IgD-negative memory B cell (primary cell): ENCODE results near the gene GEN1. TPM values are rescaled to one million over a fixed set of nuclear protein-coding genes. Genes with fewer than 3 reads are reported as not detected.
"Not testable (repeated sequence)": the region's sequence is repeated elsewhere in the genome, so short reads cannot be mapped to it uniquely, and the experiment has no call there.

Source experiments
- H3K27ac Mint-ChIP-seq, 3 donors: one replicate each; pipeline ENCODE4 v1.8.0; 2020 to 2022; ENCODE audit warnings: mild to moderate bottlenecking in 3 of 3, mixed read lengths in 3 of 3, moderate library complexity in 1 of 3
- H3K27me3 Mint-ChIP-seq: one replicate; pipeline ENCODE4 v1.8.0; 2021; ENCODE audit warnings: mixed read lengths
- H3K36me3 Mint-ChIP-seq: one replicate; pipeline ENCODE4 v1.8.0; 2020; ENCODE audit warnings: mild to moderate bottlenecking, mixed read lengths
- H3K4me1 Mint-ChIP-seq, 3 donors: one replicate each; pipeline ENCODE4 v1.8.0; 2020 to 2022; ENCODE audit warnings: mixed read lengths in 3 of 3, mild to moderate bottlenecking in 1 of 3
- H3K4me3 Mint-ChIP-seq, 4 donors: one replicate each; pipeline ENCODE4 v1.8.0; 2020 to 2022; ENCODE audit warnings: mild to moderate bottlenecking in 4 of 4, mixed read lengths in 4 of 4, moderate library complexity in 3 of 4
- H3K9me3 Mint-ChIP-seq, 3 donors: one replicate each; pipeline ENCODE4 v1.8.0; 2020 to 2021; ENCODE audit warnings: mixed read lengths in 3 of 3, mild to moderate bottlenecking in 1 of 3
- polyA plus RNA-seq: library from polyadenylated mRNA; unstranded; fragments of 300-500 nt; fragmentation: Illumina TruSeq; gene quantifications from one replicate; pipeline ENCODE4 v1.2.3, GENCODE V29; 2021

GEN1 gene
- polyA plus RNA-seq, 1 donor from 2014 or later = 3.2 TPM

- Mint-ChIP-seq H3K27me3 (no peaks in the 10 kb centered on the region), H3K36me3 (no peaks in the 10 kb centered on the region), H3K4me3 (no peak overlapping the region), H3K9me3 (no peaks in the 10 kb centered on the region), H3K27ac (no peak overlapping the region), H3K4me1 (peaks cover 34 to 40% (median 36%) of the 10 kb centered on the region in 3 donors)
Observed at GRCh38 chr2:17818235-17818815, 64.4 kb downstream of the GEN1 start.

GRCh38 chr2:17821080-17821479 is 67.1 kb downstream of the GEN1 start:
- Mint-ChIP-seq H3K4me3 (no peak overlapping the region), H3K36me3 (no peaks in the 10 kb centered on the region), H3K27me3 (no peaks in the 10 kb centered on the region), H3K9me3 (no peaks in the 10 kb centered on the region), H3K27ac (no peak overlapping the region), H3K4me1 (peaks cover 20 to 30% (median 23%) of the 10 kb centered on the region in 3 donors)

GRCh38 chr2:17821535-17822444 is 67.9 kb downstream of the GEN1 start:
- Mint-ChIP-seq H3K4me3 (peak overlapping the region in 2 of 4 donors; percentile 4 to 87), H3K27ac (peak overlapping the region; percentile 4 to 34 (median 21)), H3K4me1 (peaks cover 22 to 30% (median 23%) of the 10 kb centered on the region in 3 donors), H3K27me3 (no peaks in the 10 kb centered on the region), H3K9me3 (no peaks in the 10 kb centered on the region), H3K36me3 (no peaks in the 10 kb centered on the region)

GRCh38 chr2:17822445-17823117 is 68.6 kb downstream of the GEN1 start:
- Mint-ChIP-seq H3K36me3 (no peaks in the 10 kb centered on the region), H3K9me3 (no peaks in the 10 kb centered on the region), H3K27me3 (no peaks in the 10 kb centered on the region), H3K4me3 (peak overlapping the region in 3 of 4 donors; percentile 4 to 87 (median 58)), H3K4me1 (peaks cover 21 to 30% (median 23%) of the 10 kb centered on the region in 3 donors), H3K27ac (peak overlapping the region; percentile 4 to 76 (median 21))

GRCh38 chr2:17823646-17824045 is 69.7 kb downstream of the GEN1 start:
- H3K36me3 Mint-ChIP-seq, H3K9me3 Mint-ChIP-seq, H3K4me3 Mint-ChIP-seq, H3K27me3 Mint-ChIP-seq: not testable (repeated sequence)
- Mint-ChIP-seq H3K4me1 (peaks cover 21 to 30% (median 23%) of the 10 kb centered on the region in 3 donors), H3K27ac (peak overlapping the region in 2 of 3 donors; percentile 9 to 65)

- Mint-ChIP-seq H3K9me3 (no peaks in the 10 kb centered on the region), H3K27me3 (peaks cover 4% of the 10 kb centered on the region), H3K4me1 (peaks cover 14 to 17% (median 15%) of the 10 kb centered on the region in 3 donors), H3K4me3 (no peak overlapping the region), H3K27ac (no peak overlapping the region), H3K36me3 (peaks cover 5% of the 10 kb centered on the region)
Observed at GRCh38 chr2:17827316-17827715, 73.4 kb downstream of the GEN1 start.

GRCh38 chr2:17827785-17828184 is 73.8 kb downstream of the GEN1 start:
- H3K4me3 Mint-ChIP-seq = no peak overlapping the region
- H3K9me3 Mint-ChIP-seq = no peaks in the 10 kb centered on the region
- H3K27me3 Mint-ChIP-seq = peaks cover 5% of the 10 kb centered on the region
- H3K36me3 Mint-ChIP-seq = peaks cover 5% of the 10 kb centered on the region
- H3K4me1 Mint-ChIP-seq = peaks cover 10 to 14% (median 12%) of the 10 kb centered on the region in 3 donors
- H3K27ac Mint-ChIP-seq = no peak overlapping the region

GRCh38 chr2:17830053-17831034 is 76.4 kb downstream of the GEN1 start:
- peaks cover 5% of the 10 kb centered on the region for H3K27me3 Mint-ChIP-seq
- peak overlapping the region in 3 of 4 donors; percentile 22 to 82 (median 80) for H3K4me3 Mint-ChIP-seq
- H3K9me3 Mint-ChIP-seq = no peaks in the 10 kb centered on the region
- H3K36me3 Mint-ChIP-seq = peaks cover 7% of the 10 kb centered on the region
- H3K27ac Mint-ChIP-seq = no peak overlapping the region
- peaks cover 0 to 3% (median 2%) of the 10 kb centered on the region in 3 donors for H3K4me1 Mint-ChIP-seq

- Mint-ChIP-seq H3K27ac (no peak overlapping the region), H3K27me3 (peaks cover 5% of the 10 kb centered on the region), H3K36me3 (peaks cover 3% of the 10 kb centered on the region), H3K4me3 (no peak overlapping the region), H3K4me1 (peaks cover 0 to 3% (median 0%) of the 10 kb centered on the region in 3 donors), H3K9me3 (no peaks in the 10 kb centered on the region)
Observed at GRCh38 chr2:17835516-17835915, 81.6 kb downstream of the GEN1 start.

Other genes with a start within 250 kb of the GEN1 start
- not detected for gene RAD51AP2, start 235.7 kb upstream of the GEN1 start, polyA plus RNA-seq
- gene VSNL1, start 213.4 kb upstream of the GEN1 start, polyA plus RNA-seq = not detected
- 43.8 TPM for gene SMC6, start 328 bp upstream of the GEN1 start, polyA plus RNA-seq
- not detected for gene MSGN1, start 62.3 kb downstream of the GEN1 start, polyA plus RNA-seq
- not detected for gene KCNS3, start 124.5 kb downstream of the GEN1 start, polyA plus RNA-seq